GM12891 (cell line): ENCODE measurements around the gene PADI3.

ENCODE experiments used
- DNase-seq: peaks from one replicate; pipeline ENCODE4 v3.0.0; 2011; ENCODE audit warnings: low spot score; ENCODE audit not compliant: insufficient read length
- FAIRE-seq: peaks from 2 replicates; lab custom pipeline; 2011; peaks lifted over from hg19 to GRCh38; lab: Jason Lieb, UNC
- PAX5 ChIP-seq: IDR thresholded peaks from 2 replicates; pipeline ENCODE4 v1.6.1; 2011; ENCODE audit warnings: low read length, moderate library complexity, mild to moderate bottlenecking; ENCODE audit not compliant: insufficient read depth, severe bottlenecking
- POLR2A ChIP-seq: IDR thresholded peaks from 2 replicates; pipeline ENCODE4 v1.6.1; 2011; ENCODE audit warnings: low read depth, low read length, control low read depth
- POLR2AphosphoS5 ChIP-seq: IDR thresholded peaks from 2 replicates; pipeline ENCODE4 v1.6.1; 2011; ENCODE audit warnings: low read depth, low read length, control low read depth
- POU2F2 ChIP-seq: IDR thresholded peaks from 2 replicates; pipeline ENCODE4 v1.6.1; 2011; ENCODE audit warnings: low read depth, mild to moderate bottlenecking, control low read depth, low read length, moderate library complexity
- SPI1 ChIP-seq: IDR thresholded peaks from 2 replicates; pipeline ENCODE4 v1.6.1; 2011; ENCODE audit warnings: low read depth, low read length, control low read depth
- TAF1 ChIP-seq: IDR thresholded peaks from 2 replicates; pipeline ENCODE4 v1.6.1; 2011; ENCODE audit warnings: low read depth, low read length, control low read depth

Gene PADI3

GRCh38 chr1:17270891-17271765, 22.2 kb downstream of the PADI3 start:
- FAIRE-seq = no peak
- TF ChIP-seq POU2F2 = no peak
- TF ChIP-seq TAF1 = no peak
- TF ChIP-seq PAX5 = no peak
- TF ChIP-seq POLR2A = no peak
- no peak for TF ChIP-seq POLR2AphosphoS5
- no peak for TF ChIP-seq SPI1
- DNase-seq = no peak

- FAIRE-seq (no peak), DNase-seq (no peak)
- no peak for TF ChIP-seq PAX5
- TF ChIP-seq SPI1 = no peak
- no peak for TF ChIP-seq POLR2A
Observed at GRCh38 chr1:17272066-17272465, 23.2 kb downstream of the PADI3 start.

- TF ChIP-seq PAX5 (no peak), POLR2AphosphoS5 (no peak), TAF1 (no peak), POLR2A (no peak), SPI1 (no peak), POU2F2 (no peak)
- FAIRE-seq = no peak
- no peak for DNase-seq
Observed at GRCh38 chr1:17272646-17273045, 23.7 kb downstream of the PADI3 start.

GRCh38 chr1:17273096-17273495, 24.2 kb downstream of the PADI3 start:
- DNase-seq (no peak), FAIRE-seq (no peak)
- TF ChIP-seq POU2F2 (no peak), POLR2A (no peak), PAX5 (no peak), POLR2AphosphoS5 (no peak), TAF1 (no peak), SPI1 (no peak)

- peak; percentile 90 for FAIRE-seq
Observed at GRCh38 chr1:17274186-17275170, 25.6 kb downstream of the PADI3 start.

GRCh38 chr1:17276568-17276967, 27.7 kb downstream of the PADI3 start:
- DNase-seq (no peak), FAIRE-seq (no peak)
- TF ChIP-seq PAX5 (no peak), POU2F2 (no peak), POLR2A (no peak), POLR2AphosphoS5 (no peak), TAF1 (no peak), SPI1 (no peak)

More at GRCh38 chr1:17274186-17275170, 25.6 kb downstream of the PADI3 start:
- peak; percentile 57 for DNase-seq
- TF ChIP-seq TAF1 (no peak), POLR2AphosphoS5 (no peak), POU2F2 (no peak), POLR2A (no peak), SPI1 (no peak), PAX5 (no peak)

- FAIRE-seq = no peak
- DNase-seq = no peak
- TF ChIP-seq PAX5 (no peak), TAF1 (no peak), SPI1 (no peak), POLR2A (no peak), POU2F2 (no peak), POLR2AphosphoS5 (no peak)
Observed at GRCh38 chr1:17277511-17278159, 28.7 kb downstream of the PADI3 start.

- no peak for DNase-seq
- TF ChIP-seq SPI1 (no peak), POLR2A (no peak), POLR2AphosphoS5 (no peak), TAF1 (no peak), POU2F2 (no peak), PAX5 (no peak)
- FAIRE-seq = no peak
Observed at GRCh38 chr1:17278996-17279830, 30.3 kb downstream of the PADI3 start.
